ENCODE data around the gene PRSS38. TPM values are rescaled to one million over a fixed set of nuclear protein-coding genes. Genes with fewer than 3 reads are reported as not detected.

PRSS38 gene
- polyA plus RNA-seq, 2 of the 4 experiments (the other 2 are of a cell fraction): not detected

DNA sequence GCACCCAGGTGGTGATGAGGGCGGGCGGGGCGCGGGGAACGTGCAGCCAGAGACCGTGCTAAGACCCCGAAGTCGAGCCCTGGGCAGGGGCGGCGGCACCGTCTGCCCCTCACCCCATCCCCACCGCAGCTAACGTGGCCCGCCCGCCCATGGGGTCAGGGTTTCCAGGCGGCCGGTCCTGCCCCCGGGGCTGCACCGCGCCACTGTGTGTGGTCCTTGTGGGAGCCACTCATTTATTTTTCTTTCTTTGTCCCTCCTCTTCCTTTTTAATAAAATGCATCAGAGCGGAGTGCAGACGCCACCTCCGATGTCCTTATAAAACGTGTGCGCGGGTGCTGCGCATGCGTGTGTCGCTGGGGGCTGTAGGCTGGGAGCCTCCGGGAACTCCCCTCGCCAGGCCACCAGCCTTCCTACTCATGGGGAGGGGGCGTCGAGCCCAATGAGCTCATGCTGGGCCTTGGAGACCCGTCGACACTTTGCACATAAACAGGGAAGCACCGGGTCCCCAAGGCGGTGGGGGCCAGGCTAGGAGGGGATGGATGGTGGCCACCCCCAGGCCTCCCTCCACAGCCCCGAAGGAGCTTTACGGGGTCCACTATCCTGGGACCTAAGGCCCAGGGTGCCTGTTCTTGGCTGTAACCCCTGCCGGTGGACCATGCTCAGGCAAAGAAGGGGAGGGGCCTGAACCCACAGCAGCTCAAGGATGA, 72.4 kb downstream of the PRSS38 start (continued):
- TF ChIP-seq NPAS2 (CRISPR knock-in tag; IDR thresholded peaks at IDR 0.05; ENCODE audit: borderline replicate concordance): no peak

DNA sequence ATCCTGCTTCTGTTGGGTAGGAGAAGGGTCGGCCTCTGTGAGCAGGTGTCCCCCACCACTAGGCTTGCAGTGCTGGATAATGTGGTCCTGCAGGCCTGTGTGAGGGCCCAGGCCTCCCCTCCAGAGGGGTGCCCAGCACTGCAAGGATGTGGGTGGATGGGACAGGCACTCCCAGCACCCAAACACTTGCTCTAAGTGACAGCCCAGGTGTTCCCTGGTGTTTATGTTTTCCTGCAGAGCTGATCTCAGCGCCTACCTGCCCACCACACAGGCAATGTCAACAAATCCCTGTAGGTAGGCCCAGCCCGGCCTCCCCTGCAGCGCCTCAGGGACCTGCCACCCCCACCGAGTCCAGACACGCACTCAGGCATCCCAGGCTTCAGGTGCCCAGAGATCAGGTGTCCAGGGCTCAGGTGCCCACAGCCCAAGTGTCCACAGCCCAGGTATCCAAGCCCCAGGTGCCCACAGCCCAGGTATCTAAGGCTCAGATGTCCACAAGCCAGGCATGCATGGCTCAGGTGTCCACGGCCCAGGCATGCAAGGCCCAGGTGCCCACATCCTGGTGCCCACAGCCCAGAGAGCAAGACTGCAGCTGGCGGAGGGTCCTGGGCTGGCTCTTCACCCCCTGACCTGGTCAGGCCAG, 73.0 kb downstream of the PRSS38 start:
- Histone ChIP-seq H3K4me2 (no peak overlapping the region), H3K4me3 (no peak overlapping the region), H3K4me1 (peaks cover 10% of the 10 kb centered on the region), H3K9me3 (no peaks in the 10 kb centered on the region), H3K27ac (no peak overlapping the region)
- ATAC-seq (no peak), DNase-seq (ENCODE audit: low read depth in 1 of 2, low spot score in 1 of 2) (no peak), FAIRE-seq (no peak)
- no peak for TF ChIP-seq CHD2 (IDR thresholded peaks at IDR 0.05; ENCODE audit: low read length, partially characterized antibody)
- no peak for TF ChIP-seq EP300 (IDR thresholded peaks at IDR 0.05)
- TF ChIP-seq, protein P1, sequence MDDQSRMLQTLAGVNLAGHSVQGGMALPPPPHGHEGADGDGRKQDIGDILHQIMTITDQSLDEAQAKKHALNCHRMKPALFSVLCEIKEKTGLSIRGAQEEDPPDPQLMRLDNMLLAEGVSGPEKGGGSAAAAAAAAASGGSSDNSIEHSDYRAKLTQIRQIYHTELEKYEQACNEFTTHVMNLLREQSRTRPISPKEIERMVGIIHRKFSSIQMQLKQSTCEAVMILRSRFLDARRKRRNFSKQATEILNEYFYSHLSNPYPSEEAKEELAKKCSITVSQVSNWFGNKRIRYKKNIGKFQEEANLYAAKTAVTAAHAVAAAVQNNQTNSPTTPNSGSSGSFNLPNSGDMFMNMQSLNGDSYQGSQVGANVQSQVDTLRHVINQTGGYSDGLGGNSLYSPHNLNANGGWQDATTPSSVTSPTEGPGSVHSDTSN (IDR thresholded peaks at IDR 0.05): no peak
- TF ChIP-seq, protein P2, sequence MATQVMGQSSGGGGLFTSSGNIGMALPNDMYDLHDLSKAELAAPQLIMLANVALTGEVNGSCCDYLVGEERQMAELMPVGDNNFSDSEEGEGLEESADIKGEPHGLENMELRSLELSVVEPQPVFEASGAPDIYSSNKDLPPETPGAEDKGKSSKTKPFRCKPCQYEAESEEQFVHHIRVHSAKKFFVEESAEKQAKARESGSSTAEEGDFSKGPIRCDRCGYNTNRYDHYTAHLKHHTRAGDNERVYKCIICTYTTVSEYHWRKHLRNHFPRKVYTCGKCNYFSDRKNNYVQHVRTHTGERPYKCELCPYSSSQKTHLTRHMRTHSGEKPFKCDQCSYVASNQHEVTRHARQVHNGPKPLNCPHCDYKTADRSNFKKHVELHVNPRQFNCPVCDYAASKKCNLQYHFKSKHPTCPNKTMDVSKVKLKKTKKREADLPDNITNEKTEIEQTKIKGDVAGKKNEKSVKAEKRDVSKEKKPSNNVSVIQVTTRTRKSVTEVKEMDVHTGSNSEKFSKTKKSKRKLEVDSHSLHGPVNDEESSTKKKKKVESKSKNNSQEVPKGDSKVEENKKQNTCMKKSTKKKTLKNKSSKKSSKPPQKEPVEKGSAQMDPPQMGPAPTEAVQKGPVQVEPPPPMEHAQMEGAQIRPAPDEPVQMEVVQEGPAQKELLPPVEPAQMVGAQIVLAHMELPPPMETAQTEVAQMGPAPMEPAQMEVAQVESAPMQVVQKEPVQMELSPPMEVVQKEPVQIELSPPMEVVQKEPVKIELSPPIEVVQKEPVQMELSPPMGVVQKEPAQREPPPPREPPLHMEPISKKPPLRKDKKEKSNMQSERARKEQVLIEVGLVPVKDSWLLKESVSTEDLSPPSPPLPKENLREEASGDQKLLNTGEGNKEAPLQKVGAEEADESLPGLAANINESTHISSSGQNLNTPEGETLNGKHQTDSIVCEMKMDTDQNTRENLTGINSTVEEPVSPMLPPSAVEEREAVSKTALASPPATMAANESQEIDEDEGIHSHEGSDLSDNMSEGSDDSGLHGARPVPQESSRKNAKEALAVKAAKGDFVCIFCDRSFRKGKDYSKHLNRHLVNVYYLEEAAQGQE (IDR thresholded peaks at IDR 0.05): no peak
- TF ChIP-seq, protein P3, sequence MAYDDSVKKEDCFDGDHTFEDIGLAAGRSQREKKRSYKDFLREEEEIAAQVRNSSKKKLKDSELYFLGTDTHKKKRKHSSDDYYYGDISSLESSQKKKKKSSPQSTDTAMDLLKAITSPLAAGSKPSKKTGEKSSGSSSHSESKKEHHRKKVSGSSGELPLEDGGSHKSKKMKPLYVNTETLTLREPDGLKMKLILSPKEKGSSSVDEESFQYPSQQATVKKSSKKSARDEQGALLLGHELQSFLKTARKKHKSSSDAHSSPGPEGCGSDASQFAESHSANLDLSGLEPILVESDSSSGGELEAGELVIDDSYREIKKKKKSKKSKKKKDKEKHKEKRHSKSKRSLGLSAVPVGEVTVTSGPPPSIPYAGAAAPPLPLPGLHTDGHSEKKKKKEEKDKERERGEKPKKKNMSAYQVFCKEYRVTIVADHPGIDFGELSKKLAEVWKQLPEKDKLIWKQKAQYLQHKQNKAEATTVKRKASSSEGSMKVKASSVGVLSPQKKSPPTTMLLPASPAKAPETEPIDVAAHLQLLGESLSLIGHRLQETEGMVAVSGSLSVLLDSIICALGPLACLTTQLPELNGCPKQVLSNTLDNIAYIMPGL (CRISPR knock-in tag; IDR thresholded peaks at IDR 0.05; ENCODE audit: borderline replicate concordance): no peak
- no peak for TF ChIP-seq ESRRA (IDR thresholded peaks at IDR 0.05; ENCODE audit: borderline replicate concordance, low read length)
- no peak for TF ChIP-seq JUNB (IDR thresholded peaks at IDR 0.05)
- TF ChIP-seq GATA3 (IDR thresholded peaks at IDR 0.05; ENCODE audit: borderline replicate concordance): no peak
- no peak for TF ChIP-seq RCOR1 (IDR thresholded peaks at IDR 0.05; ENCODE audit: low read depth, low read length)
- TF ChIP-seq CBX8 (IDR thresholded peaks at IDR 0.05): no peak
- TF ChIP-seq FOSL2 (IDR thresholded peaks at IDR 0.05): no peak
- no peak for TF ChIP-seq FOSL2 (CRISPR knock-in tag; IDR thresholded peaks at IDR 0.05)
- no peak for TF ChIP-seq ZSCAN20 (CRISPR knock-in tag; IDR thresholded peaks at IDR 0.05)
- no peak for TF ChIP-seq FOXS1 (CRISPR knock-in tag; IDR thresholded peaks at IDR 0.05)
- TF ChIP-seq NR3C1 (IDR thresholded peaks at IDR 0.05): no peak
- no peak for TF ChIP-seq EHMT2 (IDR thresholded peaks at IDR 0.05; ENCODE audit: low read depth)
- TF ChIP-seq, protein P4, sequence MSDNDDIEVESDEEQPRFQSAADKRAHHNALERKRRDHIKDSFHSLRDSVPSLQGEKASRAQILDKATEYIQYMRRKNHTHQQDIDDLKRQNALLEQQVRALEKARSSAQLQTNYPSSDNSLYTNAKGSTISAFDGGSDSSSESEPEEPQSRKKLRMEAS (IDR thresholded peaks at IDR 0.05): no peak
- TF ChIP-seq FOSB (CRISPR knock-in tag; IDR thresholded peaks at IDR 0.05): no peak
- TF ChIP-seq PHF8 (IDR thresholded peaks at IDR 0.05; ENCODE audit: borderline replicate concordance, low read depth): no peak
- 73% methylated on average over 4 of the region's 8 CpGs for WGBS (ENCODE audit: missing lambda C conversion rate)
- POLR2A ChIA-PET: no interaction called here
- CTCF ChIA-PET: interaction anchor here (0.6 to 1.2 kb wide), 4 partner anchors 10 to 126 kb away, joined by 3 to 5 read pairs (median 3); no protein-coding TSS in a partner anchor
